Ramos (cell line): ENCODE measurements around the gene STAT4.

Experiments used
- in situ Hi-C: fragments of 300-500 bp; cut with MboI; formaldehyde crosslinking; loops from one replicate; pipeline ENCODE4 v1.14.3; 2022; ENCODE audit warnings: low sequenced_read_pairs; ENCODE audit not compliant: unreplicated experiment

STAT4 gene

GRCh38 chr2:191150600-191151330 is at the start of gene STAT4:
Gene STAT4 (minus strand): TSS chr2:191150994. CDS start chr2:191148203, 2,791 bp downstream.
- in situ Hi-C loops: no loop called here

DNA sequence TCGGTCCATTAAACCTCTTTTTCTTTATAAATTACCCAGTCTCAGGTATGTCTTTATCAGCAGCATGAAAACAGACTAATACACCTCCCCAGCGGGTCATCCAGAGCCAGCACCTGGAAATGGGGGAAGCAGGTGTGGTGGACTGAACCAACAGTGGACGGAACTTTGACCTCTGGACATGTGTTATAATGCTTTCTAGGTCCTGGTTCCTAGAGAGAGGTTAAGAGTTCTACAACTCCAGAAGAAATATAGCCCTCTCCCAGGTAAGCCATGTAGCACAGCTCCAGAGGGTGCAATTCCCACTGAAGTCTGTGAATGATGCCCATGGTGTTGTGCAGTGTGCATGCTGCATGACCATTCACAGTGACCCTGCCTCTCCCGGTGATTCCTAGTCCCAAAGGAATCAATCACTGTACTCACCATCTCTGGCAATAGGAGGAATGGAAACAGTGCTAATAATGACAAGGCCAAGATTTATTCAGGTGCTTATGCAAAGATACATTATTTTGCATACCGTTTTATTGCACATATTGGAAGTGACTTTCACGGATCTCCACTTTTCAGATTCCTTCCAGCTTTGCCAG is 49.2 kb upstream of the STAT4 start:
- in situ Hi-C loops: no loop called here

GRCh38 chr2:191198271-191198670 is 47.5 kb upstream of the STAT4 start:
- in situ Hi-C loops: no loop called here

DNA sequence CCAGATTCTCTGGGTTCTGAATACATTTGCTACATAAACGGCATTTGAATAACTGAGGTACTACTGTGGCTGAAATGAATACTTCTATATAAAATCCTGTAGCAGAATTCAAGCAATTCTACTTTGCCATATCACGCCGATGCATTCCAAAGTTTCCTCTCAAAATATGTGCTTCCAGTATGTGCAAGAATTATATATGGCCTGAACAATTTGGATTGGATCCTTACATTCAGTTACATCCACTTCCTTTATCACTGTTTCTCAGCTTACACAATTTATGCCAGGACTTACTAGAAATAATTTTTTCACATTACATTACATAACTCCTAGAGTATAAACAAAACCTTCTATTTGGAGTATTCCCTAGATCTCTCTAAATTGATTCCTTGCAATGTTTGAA is 46.3 kb upstream of the STAT4 start:
- in situ Hi-C loops: no loop called here

- in situ Hi-C loops: no loop called here
Observed at GRCh38 chr2:191195021-191195420, 44.2 kb upstream of the STAT4 start.

GRCh38 chr2:191190861-191191552 is 40.2 kb upstream of the STAT4 start:
- in situ Hi-C loops: no loop called here

DNA sequence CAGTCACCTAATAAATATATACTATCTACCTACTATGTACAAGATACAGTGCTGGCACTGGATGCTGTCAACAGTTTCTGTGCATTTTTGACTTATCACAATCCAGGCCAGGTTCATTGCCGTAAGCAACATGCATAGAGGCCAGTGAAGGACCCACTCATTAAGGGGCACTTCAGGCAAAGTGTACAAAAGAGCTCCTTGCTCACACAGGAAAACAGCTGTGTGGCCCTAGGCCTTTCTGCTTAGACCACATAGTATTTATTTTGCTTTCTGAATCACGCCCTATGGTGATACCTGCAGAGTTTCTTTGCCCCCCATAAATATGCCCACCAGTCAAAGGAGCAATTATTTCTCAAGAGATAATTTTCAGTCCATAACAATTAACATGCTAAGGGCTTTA is 39.6 kb upstream of the STAT4 start:
- in situ Hi-C loops: no loop called here

- in situ Hi-C loops: no loop called here
Observed at GRCh38 chr2:191189112-191189635, 38.4 kb upstream of the STAT4 start.

GRCh38 chr2:191188550-191189093 is 37.8 kb upstream of the STAT4 start:
- in situ Hi-C loops: no loop called here

DNA sequence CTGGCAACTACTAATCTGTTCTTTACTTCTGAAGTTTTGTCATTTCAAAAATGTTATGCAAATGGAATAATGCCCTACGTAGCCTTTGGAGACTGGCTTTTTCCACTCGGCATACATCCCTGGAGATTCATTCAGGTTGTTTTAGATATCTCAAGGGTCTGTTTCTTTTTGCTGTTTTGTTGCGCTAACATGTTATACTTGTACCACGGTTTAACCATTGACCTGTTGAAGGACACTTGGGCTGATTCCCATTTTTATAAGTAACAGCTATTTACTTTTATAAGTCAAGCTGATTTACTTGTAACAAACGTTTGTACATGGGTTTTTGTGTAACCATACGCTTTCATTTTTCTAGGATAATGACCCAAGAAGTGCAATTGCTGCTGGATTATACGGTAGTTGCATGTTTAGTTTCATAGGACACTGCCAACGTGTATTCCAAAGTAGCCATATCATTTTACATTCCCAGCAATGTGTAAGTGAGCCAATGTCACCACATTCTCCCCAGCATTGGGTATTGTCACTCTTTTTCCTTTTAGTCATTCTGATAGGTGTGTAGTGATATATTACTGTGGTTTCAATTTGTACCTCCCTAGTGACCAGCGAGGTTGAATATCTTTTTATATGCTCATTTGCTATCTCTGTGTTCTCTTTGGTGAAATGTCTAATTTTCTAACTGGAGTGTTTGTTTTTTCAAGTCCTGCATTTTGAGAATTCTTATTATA is 36.5 kb upstream of the STAT4 start:
- in situ Hi-C loops: no loop called here

DNA sequence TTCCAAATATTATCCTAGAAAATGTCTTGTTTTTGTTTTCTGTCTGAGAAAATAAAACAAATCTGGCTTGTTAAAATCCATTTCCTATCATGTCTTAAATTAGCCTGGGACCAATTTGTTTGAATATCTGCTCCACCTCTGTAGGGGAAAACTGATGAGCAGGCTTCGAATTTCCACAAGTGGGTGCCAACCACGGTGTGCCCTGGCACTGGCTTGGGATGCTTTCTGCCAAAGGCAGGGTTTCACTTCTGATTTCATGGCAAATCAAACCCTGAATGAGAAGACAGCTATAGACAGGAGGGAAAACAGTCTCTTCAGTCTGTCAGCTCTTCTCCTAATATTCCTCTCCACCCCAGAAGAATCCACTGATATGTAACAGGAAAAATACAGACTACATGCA is 33.7 kb upstream of the STAT4 start:
- in situ Hi-C loops: no loop called here

- in situ Hi-C loops: no loop called here
Observed at GRCh38 chr2:191183516-191183915, 32.7 kb upstream of the STAT4 start.

DNA sequence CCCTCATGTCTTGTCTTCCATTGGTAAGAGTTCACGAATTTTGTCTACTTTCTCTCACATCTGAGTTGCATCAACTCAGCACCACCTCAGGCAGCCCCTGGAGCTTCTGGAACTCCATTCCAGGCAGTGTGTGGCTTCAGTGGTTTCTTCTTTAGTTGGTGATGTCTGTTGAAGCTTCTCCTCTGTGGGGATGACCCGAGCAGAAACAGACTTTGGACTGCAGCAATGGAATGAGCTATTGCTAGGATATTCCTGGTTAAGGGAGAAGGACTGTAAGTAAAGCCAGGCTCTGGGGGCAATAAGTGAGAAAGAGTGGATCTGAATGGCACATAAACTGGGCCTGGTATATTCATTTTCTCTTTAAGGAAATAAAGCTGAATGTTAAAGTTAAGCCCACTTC is 32.3 kb upstream of the STAT4 start:
- in situ Hi-C loops: no loop called here

DNA sequence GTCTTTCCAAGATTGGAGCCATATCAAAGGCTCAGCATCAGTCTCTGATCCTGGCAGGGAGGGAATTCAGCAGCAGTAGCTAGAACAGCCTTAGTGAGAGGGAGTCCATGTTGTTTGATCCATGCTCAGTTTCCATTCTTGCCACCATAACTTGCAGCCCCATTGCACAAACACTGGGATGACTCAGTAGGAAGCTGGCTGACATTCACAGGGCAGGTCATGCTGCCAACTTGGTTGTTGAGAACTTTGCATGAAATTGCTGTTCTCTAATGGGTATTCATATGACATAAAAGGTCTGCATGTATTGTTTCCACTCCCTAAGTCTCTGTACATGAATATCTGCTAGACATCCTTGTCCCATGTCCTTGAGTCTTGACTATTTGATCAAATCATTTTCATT is 29.9 kb upstream of the STAT4 start:
- in situ Hi-C loops: no loop called here

DNA sequence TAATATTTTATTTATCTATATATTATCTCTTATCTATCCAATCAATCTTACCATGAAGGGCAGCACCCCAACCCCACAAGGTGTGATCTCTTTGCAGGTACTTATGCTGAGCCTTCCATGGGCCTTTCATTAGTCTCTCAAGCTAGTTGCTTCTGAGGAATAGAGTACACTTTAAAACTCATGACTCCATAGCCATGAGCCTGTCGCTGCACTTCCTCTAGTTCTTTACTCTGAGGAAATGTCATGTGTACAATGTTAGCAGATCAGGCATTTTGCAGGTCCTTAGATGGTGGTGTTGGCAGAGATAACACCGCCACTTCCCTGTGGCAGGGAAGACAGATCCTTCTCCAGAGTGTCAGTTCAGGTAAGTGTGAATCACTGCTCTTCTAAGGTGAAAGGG is 29.5 kb upstream of the STAT4 start:
- in situ Hi-C loops: no loop called here

DNA sequence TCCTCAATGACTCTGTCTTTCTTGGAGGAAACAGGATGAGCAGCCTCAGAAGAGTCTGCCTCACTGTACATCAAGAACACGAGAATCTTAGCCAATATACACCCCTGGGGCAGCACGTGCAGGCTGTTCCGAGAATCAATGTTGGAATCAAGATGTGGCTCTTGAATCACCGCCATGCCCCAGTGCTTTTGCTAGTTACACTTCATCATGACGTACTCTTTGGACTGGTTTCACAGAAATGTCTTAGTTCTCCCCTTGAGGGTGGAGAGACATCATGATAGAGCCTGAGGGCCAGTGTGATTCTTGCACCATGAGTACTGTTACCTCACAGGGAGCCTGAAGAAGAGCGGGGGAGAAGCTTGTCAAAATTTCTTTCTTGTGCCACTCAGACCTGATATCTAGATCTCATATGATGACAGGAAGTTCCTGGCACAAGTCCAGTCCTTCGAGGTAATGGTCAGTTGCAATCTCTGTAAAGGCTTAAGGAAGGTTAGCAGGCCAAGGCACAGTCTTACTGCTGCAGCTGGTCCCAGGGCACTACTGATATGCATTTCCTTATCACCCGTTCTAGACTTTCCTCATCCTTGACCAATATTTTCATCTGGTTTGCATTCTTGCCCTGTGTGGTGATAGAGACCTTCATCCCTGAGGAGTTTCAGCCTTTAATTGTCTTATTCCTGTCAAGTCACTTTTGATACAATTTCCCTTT is 28.2 kb upstream of the STAT4 start:
- in situ Hi-C loops: no loop called here

DNA sequence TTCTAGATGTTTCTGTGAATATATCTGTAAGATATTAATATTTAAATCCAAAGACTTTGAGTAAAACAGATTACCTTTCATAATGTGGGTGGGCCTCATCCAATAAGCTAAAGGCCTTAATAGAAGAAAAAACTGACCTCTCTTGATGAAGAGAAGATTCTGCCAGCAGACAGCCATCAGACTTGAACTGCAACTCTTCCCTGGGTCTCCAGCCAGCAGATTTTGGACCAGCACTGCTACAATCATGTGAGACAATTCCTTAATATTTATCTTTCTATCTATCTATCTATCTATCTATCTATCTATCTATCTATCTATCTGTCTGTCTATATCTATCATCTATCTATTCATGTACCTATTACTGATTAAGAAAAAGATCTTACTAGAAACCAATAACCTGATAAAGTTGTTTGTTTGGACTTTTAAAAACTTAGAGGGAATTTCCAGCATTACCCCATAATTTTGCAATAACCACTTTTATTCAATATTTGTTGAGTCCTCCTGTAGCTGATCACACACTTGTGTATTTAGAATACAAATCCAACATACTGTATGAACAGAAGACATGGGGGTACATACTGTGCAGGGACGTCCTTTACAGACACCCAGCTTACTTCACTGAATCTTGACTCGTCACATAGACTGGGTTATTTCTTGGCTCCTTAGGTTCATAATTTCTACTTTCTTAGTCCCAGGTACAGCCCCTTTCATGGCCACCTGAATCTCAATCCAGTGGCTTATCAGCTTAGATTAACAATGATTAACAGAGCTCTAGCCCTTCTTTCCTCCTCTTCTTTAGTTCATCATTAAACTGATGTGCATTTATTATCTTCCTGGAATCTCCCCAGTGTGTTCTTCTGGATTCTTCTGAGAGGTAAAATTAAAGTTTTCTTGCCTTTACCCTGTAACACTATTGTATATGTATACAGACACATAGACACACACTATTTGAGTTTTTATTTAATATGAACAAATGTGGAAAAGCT is 27.2 kb upstream of the STAT4 start:
- in situ Hi-C loops: no loop called here

- in situ Hi-C loops: no loop called here
Observed at GRCh38 chr2:191176801-191177438, 26.1 kb upstream of the STAT4 start.
